ENCODE results near the gene PSAT1. TPM values are rescaled to one million over a fixed set of nuclear protein-coding genes. Genes with fewer than 3 reads are reported as not detected.

The PSAT1 gene
- total RNA-seq, 1 experiment from 2014 or later: 71.8 TPM

- TF ChIP-seq SIN3A (IDR thresholded peaks at IDR 0.05; ENCODE audit: borderline replicate concordance, insufficient read depth, low read depth, low read length) (no peak), POLR2AphosphoS5 (IDR thresholded peaks at IDR 0.05; ENCODE audit: low read depth, low read length) (no peak), TCF7L2 (IDR thresholded peaks at IDR 0.05; ENCODE audit: low read depth, low read length) (no peak), CTCF (IDR thresholded peaks at IDR 0.05) (no peak), REST (IDR thresholded peaks at IDR 0.05; ENCODE audit: insufficient read depth in 1 of 2, low read depth in 2 of 2, low read length in 1 of 2) (no peak)
- no TSS peak for BruUV-seq (replicated peaks)
- peaks cover 4% of the 10 kb centered on the region; the same call in 1 of the 2 replicates for H3K36me3 ChIP-seq (ENCODE audit: control insufficient read depth, insufficient read depth, low read length)
- DNase-seq (ENCODE audit: low read depth, low spot score) (no peak), ATAC-seq (no peak)
- H3K27me3 ChIP-seq (ENCODE audit: control insufficient read depth, insufficient read depth, low read length): no peaks in the 10 kb centered on the region
- no peaks in the 10 kb centered on the region for H3K4me1 ChIP-seq (ENCODE audit: control insufficient read depth, insufficient read depth, low read length)
- intact Hi-C loops (cut with micrococcal nuclease; ENCODE audit: unreplicated experiment): no loop called here
- no peak overlapping the region for H3K4me3 ChIP-seq (ENCODE audit: low read depth in 2 of 2, low read length in 2 of 2)
- H3K9me3 ChIP-seq (ENCODE audit: control insufficient read depth, insufficient read depth, low read depth, low read length): no peaks in the 10 kb centered on the region
- H3K27ac ChIP-seq (ENCODE audit: low read length): no peak overlapping the region
- ChIA-PET CTCF (no interaction called here), POLR2A (no interaction called here)
- in situ Hi-C loops (cut with HindIII; ENCODE audit: low pct_unique_long_range_greater_than_20kb, low sequenced_read_pairs): no loop called here
Measured at GRCh38 chr9:78272307-78272706, 24.6 kb upstream of the PSAT1 start.

DNA sequence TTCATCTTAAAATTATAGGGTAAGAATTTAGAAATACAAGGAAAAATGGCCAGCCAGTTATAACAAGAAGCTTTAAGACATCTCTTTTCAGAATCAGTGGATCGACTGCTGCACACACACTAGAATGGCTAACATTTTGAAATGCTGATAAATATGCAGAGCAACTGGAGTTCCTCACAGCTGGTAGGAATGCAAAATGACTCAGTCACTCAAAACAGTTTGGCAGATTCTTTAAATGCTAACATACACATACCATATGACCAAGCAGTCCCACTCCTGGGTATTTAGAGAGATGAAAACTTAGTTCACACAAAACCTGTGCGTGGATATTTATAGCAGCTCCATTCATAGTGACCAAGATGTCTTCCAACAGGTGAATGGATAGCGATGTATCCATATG lies 23.2 kb upstream of the PSAT1 start:
- ChIA-PET POLR2A (no interaction called here), CTCF (interaction anchor here (0.6 kb wide), 1 partner anchor 85 kb away, joined by 4 read pairs; no protein-coding TSS in a partner anchor)
- BruUV-seq (replicated peaks): no TSS peak
- no peaks in the 10 kb centered on the region for H3K4me1 ChIP-seq (ENCODE audit: control insufficient read depth, insufficient read depth, low read length)
- TF ChIP-seq REST (IDR thresholded peaks at IDR 0.05; ENCODE audit: insufficient read depth in 1 of 2, low read depth in 2 of 2, low read length in 1 of 2) (no peak), TCF7L2 (IDR thresholded peaks at IDR 0.05; ENCODE audit: low read depth, low read length) (no peak), POLR2AphosphoS5 (IDR thresholded peaks at IDR 0.05; ENCODE audit: low read depth, low read length) (no peak), CTCF (IDR thresholded peaks at IDR 0.05) (no peak), SIN3A (IDR thresholded peaks at IDR 0.05; ENCODE audit: borderline replicate concordance, insufficient read depth, low read depth, low read length) (no peak)
- no peaks in the 10 kb centered on the region for H3K27me3 ChIP-seq (ENCODE audit: control insufficient read depth, insufficient read depth, low read length)
- H3K9me3 ChIP-seq (ENCODE audit: control insufficient read depth, insufficient read depth, low read depth, low read length): no peaks in the 10 kb centered on the region
- intact Hi-C loops (cut with micrococcal nuclease; ENCODE audit: unreplicated experiment) (no loop called here), in situ Hi-C loops (cut with HindIII; ENCODE audit: low pct_unique_long_range_greater_than_20kb, low sequenced_read_pairs) (no loop called here)
- H3K27ac ChIP-seq (ENCODE audit: low read length): no peak overlapping the region
- H3K36me3 ChIP-seq (ENCODE audit: control insufficient read depth, insufficient read depth, low read length): peaks cover 4% of the 10 kb centered on the region; the same call in 1 of the 2 replicates
- ATAC-seq: no peak
- DNase-seq (ENCODE audit: low read depth, low spot score): no peak
- no peak overlapping the region for H3K4me3 ChIP-seq (ENCODE audit: low read depth in 2 of 2, low read length in 2 of 2)
